ENCODE data around the gene CYP8B1.
A peak's percentile ranks its signal among the peaks of the same experiment; 100 is the strongest.

GRCh38 chr3:42884324-42884723 is 8.6 kb upstream of the CYP8B1 start:
- no peak for TF ChIP-seq SIN3A (conservative IDR thresholded peaks at IDR 0.05 in 1 of 2, IDR thresholded peaks at IDR 0.05 in 1 of 2; ENCODE audit: low read depth in 1 of 2, low read length in 2 of 2)
- no peak for TF ChIP-seq POLR2AphosphoS5 (IDR thresholded peaks at IDR 0.05; ENCODE audit: low read depth, low read length)
- TF ChIP-seq RFX5 (IDR thresholded peaks at IDR 0.05; ENCODE audit: borderline replicate concordance, low read depth, low read length) = no peak
- TF ChIP-seq, protein P1, sequence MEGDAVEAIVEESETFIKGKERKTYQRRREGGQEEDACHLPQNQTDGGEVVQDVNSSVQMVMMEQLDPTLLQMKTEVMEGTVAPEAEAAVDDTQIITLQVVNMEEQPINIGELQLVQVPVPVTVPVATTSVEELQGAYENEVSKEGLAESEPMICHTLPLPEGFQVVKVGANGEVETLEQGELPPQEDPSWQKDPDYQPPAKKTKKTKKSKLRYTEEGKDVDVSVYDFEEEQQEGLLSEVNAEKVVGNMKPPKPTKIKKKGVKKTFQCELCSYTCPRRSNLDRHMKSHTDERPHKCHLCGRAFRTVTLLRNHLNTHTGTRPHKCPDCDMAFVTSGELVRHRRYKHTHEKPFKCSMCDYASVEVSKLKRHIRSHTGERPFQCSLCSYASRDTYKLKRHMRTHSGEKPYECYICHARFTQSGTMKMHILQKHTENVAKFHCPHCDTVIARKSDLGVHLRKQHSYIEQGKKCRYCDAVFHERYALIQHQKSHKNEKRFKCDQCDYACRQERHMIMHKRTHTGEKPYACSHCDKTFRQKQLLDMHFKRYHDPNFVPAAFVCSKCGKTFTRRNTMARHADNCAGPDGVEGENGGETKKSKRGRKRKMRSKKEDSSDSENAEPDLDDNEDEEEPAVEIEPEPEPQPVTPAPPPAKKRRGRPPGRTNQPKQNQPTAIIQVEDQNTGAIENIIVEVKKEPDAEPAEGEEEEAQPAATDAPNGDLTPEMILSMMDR (IDR thresholded peaks at IDR 0.05; ENCODE audit: control extremely low read depth in 1 of 3, insufficient read depth in 1 of 3, low read depth in 1 of 3, low read length in 3 of 3) = no peak
- TF ChIP-seq SRF (IDR thresholded peaks at IDR 0.05; ENCODE audit: low read depth, low read length) = peak; percentile 27; the same call in 1 of the 2 replicates
- no peak for TF ChIP-seq EZH2 (IDR thresholded peaks at IDR 0.05; ENCODE audit: low read depth, low read length, severe bottlenecking)
- TF ChIP-seq SAP30 (IDR thresholded peaks at IDR 0.05; ENCODE audit: insufficient read depth, insufficient replicate concordance, low read length) = no peak

Data from H1 (cell line).